HG03108 (cell line): ENCODE results near the gene PRR22.

Experiments
- ATAC-seq: cut with Tn5 transposase; IDR thresholded peaks from one replicate; pipeline ENCODE4 v1.9.1; 2021; ENCODE audit warnings: moderate library complexity; ENCODE audit not compliant: unreplicated experiment

Gene PRR22

DNA sequence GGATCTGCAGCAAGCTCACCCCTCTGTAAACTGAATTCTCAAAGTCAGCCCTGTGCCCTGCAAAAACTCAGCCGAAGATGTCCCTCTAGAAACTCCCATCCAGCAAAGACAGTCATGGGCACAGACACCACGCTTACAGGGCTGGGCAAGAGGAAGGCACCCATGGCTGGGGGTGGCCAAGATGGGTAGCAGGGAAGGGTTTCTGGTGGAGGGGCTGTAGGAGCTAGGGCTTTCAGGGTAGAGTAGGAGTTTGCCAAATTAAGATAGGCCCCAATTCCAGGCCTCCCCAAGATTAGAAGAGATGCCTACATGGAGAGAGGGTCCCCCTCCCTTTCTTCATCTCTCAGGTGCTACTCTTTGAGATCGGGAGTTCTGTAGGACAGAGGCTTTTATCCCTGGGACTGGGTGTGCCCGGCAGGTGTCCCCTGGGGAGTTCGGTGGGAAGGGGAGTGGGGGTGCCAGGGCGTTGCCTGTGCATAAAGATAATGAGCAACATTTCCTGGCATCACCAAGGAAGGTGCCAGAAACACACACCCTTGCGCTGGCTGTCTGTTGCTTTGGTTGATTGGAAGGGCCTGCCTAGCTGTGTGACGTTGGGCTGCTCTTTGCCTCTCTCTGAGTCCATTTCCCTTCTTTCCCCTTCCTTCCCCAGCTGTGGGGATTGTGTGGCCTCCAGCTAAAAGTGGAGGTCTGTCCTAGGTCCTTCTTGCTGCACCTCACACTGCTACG lies 29.7 kb upstream of the PRR22 start:
- ATAC-seq, result no peak

GRCh38 chr19:5811117-5811516 lies 26.6 kb upstream of the PRR22 start:
- no peak for ATAC-seq

GRCh38 chr19:5809469-5809868 lies 24.9 kb upstream of the PRR22 start:
- no peak for ATAC-seq

DNA sequence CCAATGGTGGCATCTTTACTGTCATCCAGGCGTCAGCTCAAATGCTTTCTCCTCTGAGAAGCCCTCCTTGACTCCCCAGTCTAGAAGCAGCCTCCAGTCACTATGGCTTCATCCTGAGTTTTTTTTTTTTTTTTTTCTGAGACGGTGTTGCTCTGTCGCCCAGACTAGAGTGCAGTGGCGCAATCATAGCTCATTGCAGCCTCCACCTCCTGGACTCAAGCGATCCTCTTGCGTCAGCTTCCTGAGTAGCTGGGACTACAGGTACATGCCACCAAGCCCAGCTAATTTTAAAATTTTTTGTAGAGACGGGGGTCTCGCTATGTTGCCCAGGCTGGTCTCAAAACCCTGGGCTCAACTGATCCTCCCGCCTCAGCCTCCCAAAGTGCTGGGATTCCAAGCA lies 24.5 kb upstream of the PRR22 start:
- ATAC-seq, result no peak

DNA sequence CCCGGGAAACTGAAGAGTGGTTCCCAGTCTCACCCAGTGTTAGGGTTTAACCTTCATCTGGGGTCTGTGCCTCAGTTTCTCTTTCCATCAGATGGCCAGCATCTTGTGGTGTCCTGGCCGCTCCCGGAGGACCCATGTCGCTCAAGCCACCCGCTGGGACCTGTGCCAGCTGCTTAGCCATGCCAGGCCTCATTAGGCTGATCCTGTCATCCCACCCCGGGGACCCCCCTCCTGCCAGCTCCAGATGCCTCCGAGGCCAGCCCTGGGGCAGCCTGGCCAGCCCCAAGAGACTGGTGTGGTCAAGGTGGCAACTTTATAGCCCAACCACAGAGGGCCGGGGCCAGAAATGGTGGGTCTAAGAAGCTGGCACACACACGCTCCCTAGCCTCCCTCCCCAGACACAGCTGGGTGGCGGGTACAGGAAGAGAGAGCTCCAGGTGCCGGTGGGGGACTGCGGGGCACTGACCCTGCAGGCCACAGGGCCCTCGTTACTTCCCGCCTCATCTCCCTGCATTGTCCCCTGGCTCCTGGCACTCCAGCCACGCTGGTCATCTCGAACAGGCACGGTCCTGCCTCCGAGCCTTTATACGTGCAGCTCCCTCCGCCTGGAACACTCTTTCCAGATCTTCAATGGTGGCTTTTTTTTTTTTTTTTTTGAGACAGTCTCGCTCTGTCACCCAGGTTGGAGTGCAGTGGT lies 23.7 kb upstream of the PRR22 start:
- ATAC-seq, result no peak

DNA sequence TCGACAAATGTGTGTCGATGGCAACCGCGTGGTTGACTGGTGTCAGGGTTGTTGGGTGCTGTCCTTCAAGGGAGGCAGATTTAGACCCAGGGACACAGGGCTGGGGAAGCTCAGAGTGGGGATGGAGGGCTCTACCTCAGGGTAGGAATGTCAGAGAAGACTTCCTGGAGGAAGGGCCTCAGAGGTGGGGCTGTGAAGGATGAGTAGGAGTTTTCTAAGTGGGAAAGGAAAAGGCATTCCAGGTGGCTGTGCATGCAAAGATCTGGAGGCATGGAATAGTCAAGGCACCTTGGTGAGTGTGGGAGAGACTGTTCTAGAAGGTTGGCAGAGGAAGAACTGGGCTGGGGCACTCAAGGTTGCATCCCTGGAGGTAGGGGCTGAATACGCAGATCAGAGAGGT lies 22.4 kb upstream of the PRR22 start:
- no peak for ATAC-seq

DNA sequence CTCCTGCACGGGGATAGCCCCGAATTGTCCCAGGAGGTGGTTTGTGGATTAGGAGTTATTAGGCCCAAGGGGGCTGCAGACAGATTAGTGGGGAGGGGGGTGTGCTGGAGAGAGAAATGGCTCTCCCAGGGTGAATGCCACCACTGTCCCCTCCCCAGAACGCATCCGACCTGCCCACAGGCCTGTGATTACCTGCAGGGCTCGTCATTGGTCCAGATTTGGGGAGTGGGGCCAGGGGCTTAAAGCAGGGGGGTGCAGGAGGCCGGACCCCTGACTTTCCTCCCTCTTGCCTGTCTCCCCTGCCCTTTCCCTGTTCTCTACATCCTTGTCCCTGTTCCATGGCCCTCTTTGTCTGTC lies 21.6 kb upstream of the PRR22 start:
- no peak for ATAC-seq

- no peak for ATAC-seq
Measured at GRCh38 chr19:5805462-5806132, 21.1 kb upstream of the PRR22 start.

DNA sequence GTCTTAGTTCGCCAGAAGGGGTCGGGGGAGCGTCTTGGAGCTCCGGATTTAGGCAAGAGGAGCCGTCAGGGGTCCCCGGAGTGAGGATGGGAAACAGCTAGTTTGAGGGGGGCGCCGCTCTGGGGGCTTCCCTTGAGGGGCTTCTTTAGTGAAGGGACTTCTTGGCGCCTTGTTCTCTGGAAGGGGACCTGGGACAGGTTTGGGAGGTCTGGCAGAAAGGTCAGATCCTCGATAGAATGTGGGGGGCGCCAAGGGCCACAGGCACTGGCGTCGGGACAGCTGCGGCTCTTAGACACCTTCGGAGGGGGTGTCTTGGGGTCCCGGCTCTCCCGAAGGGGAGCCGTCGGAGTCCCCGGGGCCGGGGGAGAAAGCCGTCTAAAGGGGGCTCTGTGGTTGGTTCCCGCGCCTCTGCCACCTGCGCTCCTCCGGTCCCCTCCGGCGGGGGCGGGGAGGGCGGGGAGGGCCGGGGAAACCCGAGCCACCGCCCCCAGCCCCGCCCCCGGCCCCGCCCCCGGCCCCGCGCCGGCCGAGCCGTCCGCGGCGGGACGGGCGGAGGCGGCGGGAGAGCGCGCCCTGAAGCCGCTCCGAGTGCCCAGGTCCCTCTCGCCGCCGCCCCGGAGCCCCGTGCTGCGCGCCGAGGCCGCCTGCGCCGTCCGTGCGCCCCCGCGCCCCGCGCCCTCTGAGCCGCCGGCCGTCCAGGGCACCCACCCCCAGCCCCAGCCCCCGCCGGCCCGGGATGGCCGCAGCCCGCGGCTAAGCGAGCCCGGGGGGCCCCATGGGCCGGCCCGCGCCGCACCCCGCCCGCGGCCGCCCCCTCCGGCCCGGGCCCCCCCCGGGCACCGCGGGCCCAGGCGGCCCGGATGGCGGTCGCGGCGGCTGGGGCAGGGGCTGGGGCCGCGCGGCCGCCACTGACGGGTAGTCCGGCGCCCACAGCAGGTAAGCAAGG lies 20.2 kb upstream of the PRR22 start, which contains the start of gene NRTN:
Gene NRTN, plus strand, starts transcription at position 552 of the 946 bp plus-strand sequence. CDS start 19,099 bp downstream, outside the sequence.
- ATAC-seq, result no peak

- ATAC-seq, result peak; percentile 73
Measured at GRCh38 chr19:5803752-5804515, 19.4 kb upstream of the PRR22 start.

- no peak for ATAC-seq
Measured at GRCh38 chr19:5803441-5803751, 18.9 kb upstream of the PRR22 start.

DNA sequence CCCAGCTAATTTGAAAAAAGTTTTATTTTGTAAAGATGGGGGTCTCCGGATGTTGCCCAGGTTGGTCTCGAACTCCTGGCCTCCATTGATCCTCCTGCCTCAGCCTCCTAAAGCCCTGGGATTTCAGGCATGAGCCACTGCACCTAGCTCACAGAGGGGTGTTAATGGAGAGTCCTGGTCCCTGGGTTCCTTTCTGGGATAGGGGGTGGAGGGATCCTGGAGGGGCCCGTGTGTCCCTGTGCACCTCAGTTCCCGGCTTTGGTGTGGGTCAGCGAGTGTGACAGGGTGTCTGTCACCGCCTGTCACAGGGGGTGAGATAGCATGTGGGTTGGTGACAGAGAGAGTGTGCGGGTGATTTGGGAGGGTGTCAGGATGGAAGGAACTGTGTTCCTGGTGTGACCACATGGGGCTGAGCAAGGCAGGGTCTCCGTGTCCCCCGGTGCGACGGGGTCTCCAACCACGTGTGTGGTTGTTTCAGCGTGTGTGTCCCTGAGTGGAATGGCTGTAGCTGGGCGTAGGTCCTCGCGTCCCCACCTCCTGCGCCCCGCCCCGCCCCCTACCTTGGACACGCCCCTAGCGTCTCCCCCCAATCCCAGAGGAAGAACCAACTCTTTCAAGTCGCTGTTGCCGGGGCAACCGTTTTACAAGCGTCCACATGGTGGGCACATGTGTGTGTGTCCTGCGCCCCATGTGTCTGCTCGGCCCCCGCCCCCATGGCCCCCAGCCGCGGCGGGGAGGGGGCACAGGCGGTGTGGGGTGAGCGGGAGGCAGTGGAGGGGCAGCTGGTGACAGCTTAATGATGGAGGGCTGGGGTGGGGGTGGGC lies 17.5 kb upstream of the PRR22 start:
- ATAC-seq, result no peak

- ATAC-seq, result no peak
Measured at GRCh38 chr19:5800361-5801270, 16.1 kb upstream of the PRR22 start.

GRCh38 chr19:5799247-5800241 lies 15.0 kb upstream of the PRR22 start:
- no peak for ATAC-seq

- ATAC-seq, result no peak
Measured at GRCh38 chr19:5798244-5798643, 13.7 kb upstream of the PRR22 start.

- ATAC-seq, result no peak
Measured at GRCh38 chr19:5795382-5795919, 10.9 kb upstream of the PRR22 start.

GRCh38 chr19:5793188-5793587 lies 8.6 kb upstream of the PRR22 start:
- no peak for ATAC-seq
